Measurements from ENCODE around the gene RND1.
"Not testable (repeated sequence)": the region's sequence is repeated elsewhere in the genome, so short reads cannot be mapped to it uniquely, and the experiment has no call there.

The RND1 gene

DNA sequence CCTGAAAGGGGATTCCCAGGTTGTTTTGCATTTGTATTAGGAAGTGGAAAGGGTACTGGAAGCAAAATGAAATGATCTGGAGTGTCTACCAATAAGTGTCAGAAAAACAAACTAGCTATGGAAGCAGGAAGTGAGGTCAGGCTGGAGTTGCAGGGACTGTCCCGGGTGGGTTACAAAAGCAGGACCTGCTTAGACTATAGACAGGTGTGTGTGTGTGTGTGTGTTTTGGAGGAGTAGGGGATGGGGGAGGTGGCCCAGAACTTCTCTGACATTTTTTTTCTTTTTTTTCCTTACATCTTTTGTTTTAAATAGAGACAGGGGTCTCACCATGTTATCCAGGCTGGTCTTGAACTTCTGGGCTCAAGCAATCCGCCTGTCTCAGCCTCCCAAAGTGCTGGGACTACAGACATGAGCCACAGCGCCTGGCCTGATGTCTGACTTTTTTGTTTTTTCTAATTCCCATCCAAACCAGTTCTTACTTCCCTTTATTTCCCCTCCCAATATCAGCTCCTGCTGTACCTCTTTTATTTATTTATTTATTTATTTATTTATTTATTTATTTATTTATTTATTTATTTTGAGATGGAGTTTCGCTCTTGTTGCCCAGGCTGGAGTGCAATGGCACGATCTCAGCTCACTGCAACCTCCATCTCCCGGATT lies 512 bp upstream of the RND1 start:
- DNase-seq = no peak

DNA sequence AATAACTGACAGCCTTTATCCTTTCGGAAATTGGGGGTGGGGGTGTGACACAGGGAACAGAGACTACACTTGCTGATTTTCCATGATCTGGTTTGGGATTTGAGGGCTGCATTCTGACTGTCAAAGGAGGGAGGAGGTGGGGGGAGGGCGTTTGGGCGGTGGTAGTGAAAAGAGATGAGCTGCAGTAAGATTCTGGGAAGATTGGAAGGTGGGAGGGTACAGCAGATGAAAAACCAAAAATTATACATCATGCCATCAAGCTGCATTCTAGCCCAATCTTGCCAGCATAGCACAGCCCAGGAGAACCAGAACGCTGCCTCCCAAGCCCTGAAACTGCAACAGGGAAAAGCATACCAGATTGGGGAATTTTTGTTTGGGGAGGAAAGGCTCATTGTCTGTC lies 2.4 kb downstream of the RND1 start:
- DNase-seq = no peak

DNA sequence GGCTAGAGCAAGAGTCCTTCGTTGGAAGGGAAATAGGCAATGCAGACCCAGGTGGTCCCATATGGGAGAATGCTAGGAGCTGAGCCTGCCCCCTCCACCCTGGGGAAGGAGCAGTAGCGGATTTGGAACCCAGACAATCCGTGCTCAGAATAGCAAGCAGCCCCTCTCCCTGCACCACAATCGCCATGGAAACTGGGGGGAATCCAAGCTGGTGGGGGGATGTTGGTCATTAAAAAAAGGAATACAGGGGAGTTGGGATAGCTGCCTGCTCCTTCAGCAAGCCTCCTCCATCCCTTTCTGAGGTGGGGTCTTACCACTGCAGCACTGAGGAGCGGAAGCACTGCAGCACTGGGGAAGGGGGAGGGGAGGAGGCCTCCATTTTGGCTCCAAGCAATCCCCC lies 2.9 kb downstream of the RND1 start:
- DNase-seq = no peak

DNA sequence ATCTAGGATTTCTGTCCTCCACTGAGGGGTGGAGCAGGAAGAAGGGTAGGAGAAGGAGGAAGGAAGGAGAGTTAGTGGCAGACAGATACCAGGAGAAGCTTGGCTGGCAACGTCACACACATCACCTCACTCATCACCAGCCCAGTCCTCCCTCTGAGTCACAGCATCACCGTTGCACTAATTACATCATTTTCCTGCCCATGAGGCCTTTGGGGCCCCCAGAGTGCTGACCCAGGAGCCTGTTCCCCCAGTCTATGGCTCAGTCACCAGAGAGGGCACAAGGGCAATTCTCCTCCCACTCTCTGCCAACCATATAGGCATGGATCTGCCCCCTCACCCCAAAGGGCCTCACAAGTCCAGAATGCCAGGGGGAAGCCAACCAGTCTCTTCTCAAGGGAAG lies 4.6 kb downstream of the RND1 start:
- no peak for DNase-seq

DNA sequence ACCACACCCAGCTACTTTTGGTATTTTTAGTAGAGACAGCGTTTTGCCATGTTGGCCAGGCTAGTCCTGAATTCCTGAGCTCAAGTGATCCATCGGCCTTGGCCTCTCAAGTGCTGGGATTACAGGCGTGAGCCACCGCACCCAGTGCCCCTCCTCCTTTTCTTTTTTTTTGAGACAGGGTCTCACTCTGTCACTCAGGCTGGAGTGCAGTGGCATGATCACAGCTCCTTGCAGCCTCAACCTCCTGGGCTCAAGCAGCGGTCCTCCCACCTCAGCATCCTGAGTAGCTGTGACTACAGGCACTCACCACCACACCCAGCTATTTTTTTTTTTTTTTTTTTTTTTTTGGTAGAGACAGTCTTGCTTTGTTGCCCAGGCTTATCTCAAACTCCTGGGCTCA lies 5.4 kb downstream of the RND1 start:
- not testable (repeated sequence) for DNase-seq

DNA sequence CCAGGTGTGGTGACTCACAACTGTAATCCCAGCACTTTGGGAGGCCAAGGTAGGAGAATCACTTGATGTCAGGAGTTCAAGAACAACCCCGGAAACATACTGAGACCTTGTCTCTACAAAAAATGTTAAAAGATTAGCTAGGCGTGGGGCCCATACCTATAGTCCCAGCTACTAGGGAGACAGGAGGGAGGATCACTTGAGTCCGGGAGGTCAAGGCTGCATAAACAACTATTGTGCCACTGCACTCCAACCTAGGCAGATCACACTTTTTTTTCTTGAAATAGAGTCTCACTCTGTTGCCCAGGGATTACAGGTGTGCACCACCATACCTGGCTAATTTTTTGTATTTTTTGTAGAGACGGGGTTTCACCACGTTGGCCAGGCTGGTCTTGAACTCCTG lies 6.1 kb downstream of the RND1 start:
- no peak for DNase-seq

DNA sequence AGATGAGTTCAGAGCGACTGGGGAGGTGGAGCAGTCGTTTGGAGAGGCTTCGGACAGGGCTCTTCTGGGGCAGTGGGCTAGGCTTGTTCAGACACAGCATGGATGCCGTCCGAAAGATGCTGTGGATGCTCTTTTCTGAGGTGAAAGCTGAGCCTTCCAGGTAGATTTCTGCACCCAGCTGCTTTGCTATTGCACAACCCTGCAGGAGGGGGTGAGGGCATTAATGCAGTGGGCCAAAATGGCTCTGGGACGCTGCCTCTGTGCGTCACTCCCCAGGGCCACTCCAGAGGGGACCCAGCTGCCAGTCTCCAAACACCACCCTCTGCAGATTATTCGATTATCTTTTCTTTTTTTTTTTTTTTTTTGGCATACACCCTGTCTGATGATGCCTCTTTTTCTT lies 7.6 kb downstream of the RND1 start:
- DNase-seq = no peak

DNA sequence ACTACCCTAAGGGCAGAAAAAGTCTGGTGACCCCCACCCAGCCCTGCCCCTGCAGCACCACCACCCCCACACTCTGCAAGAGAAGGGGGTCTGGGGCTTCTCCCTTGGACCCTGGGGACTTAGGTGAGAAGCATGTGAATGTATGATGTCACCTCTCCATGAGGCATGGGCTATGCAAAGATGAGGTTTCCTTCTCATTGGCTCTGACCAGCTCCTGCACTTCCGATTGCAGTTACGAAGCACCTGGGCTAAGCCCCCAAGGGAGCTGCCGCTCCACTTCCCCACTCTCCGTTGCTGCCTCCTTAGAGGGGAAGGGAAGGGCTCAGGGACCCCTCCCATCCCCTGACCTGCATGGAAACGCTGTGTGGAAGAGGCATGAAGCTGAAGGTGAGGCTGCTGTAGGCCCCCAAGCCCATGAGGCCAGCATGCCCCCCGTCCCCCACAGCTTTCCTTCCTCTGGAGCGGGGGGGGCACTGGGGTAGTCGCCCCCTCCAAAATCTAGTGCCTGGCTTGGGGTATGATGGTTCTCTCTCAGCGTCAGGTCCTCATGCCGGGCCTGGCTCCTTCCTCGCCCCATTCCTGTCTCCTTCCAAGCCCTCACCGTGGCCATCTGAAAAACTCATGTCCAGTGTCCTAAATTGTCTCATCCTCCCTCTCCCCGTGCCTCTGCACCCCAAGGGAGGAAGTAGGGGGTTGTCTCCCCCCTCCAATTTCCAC lies 8.2 kb downstream of the RND1 start:
- no peak for DNase-seq

DNA sequence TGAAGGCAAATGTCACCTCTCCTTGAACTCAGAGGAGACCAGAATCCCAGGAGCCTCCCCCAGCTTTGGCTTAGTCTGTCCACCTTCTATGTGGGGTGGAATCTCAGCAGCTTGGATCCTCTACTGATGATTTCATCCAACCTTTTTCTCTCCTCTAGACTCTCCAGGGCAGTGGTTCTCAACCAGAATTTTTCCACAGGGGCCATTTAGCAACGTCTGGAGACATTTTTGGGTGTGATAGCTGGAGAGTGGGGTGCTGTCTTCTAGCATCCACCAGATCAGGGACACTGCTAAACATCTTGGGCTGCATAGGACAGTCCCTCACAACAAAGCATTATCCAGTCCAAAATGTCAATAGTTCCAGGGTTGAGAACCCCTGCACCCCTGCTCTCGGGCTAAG lies 9.3 kb downstream of the RND1 start:
- no peak for DNase-seq

DNA sequence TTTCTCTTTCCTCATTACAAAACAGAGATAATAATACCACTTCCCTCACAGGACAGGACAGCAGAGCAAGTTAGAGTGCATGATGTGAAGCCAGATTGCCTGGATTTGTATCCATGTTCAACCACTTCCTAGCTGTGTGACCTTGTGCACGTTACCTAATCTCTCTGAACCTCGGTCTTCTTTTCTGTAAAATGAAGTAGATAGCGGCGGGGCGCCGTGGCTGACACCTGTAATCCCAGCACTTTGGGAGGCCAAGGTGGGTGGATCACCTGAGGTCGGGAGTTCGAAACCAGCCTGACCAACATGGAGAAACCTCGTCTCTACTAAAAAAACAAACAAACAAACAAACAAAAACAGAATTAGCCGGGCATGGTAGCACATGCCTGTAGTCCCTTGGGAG lies 10.7 kb downstream of the RND1 start:
- DNase-seq = not testable (repeated sequence)

DNA sequence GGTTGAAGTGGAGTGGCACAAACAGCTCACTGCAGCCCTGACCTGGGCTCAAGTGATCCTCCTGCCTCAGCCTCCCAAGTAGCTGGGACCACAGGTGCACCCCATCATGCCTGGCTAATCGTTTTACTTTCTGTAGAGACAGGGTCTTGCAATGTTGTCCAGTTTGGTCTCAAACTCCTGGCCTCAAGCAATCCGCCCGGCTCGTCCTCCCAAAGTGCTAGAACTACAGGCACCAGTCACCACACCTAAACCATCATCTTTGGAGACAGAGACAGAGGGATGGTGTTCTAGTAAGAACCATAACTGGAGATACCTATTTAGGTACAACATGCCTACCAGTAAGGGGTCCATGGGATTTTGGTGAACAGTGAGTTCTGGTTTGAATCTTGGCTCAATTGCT lies 11.2 kb downstream of the RND1 start:
- DNase-seq = no peak

DNA sequence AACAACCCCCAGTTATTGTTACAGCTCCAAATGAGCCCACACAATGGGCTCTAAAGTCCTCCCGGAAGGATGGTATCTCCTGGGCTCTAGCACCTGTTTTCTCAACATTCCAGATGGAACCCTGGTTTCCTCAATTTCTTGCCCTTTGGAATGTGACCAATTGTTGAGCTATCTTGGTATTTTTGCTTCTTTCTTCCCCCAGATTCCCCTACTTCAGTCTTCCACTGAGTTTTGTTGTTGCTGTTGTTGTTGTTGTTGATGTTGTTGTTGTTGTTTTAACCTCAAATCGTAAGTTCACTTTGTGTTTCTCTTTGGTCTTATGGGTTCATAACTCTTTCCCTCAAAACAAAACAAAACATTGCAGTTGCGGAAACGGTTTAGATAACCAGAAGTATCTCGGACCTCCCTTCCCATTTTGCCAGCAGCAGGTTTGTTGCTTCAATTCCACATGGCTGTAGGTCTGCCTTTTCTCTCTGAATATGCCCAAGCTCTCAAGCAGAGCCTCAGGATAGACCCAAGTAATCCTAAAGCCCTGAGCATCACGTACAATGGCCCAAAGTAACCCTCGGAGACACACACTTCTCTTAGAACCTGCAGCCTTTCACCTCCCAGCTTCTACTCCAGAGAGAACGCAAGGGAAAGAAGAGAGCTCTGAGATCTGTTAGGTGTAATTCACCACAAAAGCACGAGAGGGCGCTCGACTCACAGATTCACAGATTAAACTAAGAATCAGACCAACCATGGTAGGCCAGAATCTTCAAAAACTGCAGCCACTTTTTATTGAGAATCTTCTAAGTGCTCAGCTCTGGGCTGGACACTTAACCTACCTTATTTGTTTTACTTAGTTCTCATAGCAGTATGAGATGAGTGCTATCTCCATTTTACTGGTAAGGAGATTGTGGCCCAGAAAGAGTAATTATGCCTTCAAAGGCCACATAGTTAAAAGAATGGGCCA lies 12.7 kb downstream of the RND1 start:
- DNase-seq = peak; percentile 89

DNA sequence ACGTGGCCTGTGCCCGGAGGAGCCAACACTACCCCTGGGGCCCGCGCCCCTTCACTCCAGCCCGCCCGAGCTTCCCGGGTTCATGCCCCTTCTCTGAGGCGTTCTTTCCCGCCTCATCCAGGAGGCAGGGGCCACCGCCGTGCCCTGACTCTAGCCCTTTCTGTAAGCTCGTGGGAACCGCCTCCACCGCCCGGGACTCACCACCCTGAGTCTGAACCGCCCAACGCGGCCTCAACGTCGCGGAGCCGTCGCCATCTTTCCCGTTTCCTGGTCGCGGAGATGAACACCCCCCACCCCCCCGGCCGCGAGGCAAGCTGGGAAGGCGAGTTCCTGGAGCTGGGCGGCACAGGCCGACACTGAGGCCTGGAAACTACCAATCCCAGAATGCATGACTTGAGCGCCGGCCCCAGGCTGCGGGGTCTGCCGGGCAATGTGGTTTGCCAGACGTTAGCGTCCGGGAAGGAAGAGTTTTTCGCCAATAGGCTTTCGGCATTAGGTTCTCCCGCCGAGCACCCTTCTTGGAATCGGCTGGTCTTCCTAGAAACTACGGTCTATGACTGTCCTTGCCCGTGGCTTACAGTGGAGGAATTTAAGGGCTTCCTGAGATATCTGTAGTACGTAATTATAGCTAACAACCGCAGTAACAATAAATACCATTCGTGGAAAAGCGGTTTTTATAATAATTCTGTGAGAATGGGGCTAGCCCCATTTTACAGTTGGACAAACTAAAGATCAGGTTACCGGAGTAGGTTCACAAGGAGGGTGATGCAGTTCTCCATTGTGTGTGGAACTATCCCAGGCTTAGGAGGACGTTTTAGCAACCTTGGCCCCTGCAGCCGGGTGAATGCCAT lies 13.6 kb downstream of the RND1 start, which contains the start of gene DDX23:
DDX23 (minus strand) TSS at position 281 of the 851 bp plus-strand sequence. CDS start 6,381 bp downstream, outside the sequence.
- peak; percentile 98 for DNase-seq

DNA sequence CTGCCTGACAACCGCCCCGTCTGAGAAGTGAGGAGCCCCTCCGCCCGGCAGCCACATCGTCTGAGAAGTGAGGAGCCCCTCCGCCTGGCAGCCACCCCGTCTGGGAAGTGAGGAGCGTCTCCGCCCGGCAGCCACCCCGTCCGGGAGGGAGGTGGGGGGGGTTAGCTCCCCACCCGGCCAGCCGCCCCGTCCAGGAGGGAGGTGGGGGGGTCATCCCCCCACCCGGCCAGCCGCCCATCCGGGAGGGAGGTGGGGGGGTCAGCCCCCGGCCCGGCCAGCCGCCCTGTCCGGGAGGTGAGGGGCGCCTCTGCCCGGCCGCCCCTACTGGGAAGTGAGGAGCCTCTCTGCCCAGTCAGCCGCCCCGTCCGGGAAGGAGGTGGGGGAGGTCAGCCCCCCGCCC lies 23.6 kb downstream of the RND1 start:
- DNase-seq = not testable (repeated sequence)

DNA sequence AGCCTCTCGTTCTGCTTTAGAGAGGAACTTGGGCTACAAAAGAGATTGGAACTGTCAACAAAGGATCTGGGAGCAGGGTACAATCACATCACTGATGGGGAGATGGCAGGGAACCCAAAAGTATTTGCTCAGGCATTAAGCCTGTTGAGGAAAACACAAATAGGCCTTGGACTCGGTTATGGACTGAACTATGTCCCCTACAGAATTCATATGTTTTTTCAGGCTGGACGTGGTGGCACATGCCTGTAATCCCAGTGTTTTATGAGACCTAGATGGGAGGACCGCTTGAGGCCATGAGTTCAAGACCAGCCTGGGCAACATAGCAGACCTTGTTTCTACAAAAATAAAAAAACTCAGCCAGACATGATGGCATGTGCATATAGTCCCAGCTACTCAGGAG lies 27.6 kb downstream of the RND1 start:
- DNase-seq = no peak

DNA sequence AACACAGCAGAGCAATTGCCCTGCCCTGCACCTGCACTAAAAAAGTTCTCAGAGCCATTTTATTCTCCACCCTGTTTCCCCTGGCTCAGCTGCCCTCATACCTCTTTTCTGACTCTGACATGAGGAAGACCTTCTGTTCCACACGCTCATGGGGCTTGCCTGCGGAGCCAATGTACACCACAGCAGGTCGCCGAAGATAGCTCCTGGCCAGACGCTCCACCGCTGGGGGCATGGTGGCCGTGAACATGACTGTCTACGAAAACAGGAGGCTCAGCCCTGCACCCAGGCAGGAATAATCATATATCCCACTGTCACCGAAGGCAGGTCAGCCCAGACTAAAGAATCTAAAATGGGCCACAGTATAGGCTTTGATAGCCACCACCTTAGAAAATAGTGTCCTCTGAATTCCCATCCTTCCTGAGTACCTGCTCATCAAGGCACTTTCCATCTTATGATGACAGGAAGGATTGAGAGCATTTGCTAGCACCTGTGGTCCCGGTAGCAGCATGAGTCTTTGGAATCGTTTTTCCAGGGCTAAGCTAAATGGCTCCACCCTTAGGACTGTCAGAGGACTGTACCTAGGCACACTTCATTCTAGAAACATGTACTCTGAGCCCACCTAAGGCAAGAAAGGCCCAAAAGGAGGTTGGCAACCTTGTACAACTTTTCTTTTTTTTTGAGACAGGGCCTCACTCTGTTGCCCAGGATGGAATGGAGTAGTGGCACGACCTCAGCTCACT lies 33.2 kb downstream of the RND1 start:
- DNase-seq = no peak

DNA sequence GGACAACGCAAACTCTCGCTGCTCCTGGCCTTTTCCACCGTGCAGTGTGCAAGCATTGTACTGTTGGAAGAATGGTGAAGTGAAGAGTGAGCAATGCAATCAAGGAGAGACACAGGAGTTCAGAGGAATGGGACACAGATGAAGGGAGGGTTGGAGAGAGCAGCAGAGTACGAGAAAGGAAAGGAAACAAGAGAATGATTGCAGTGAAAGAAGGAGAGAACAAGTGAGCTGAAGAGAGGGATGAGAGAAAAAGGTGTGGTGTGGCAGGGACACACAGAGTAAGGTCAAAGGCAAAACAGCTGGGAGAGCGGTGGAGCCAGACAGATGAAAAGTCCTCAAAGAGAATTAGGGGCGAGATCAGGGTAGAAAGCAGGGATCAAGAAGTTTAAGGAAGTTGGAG lies 34.4 kb downstream of the RND1 start:
- DNase-seq = no peak

DNA sequence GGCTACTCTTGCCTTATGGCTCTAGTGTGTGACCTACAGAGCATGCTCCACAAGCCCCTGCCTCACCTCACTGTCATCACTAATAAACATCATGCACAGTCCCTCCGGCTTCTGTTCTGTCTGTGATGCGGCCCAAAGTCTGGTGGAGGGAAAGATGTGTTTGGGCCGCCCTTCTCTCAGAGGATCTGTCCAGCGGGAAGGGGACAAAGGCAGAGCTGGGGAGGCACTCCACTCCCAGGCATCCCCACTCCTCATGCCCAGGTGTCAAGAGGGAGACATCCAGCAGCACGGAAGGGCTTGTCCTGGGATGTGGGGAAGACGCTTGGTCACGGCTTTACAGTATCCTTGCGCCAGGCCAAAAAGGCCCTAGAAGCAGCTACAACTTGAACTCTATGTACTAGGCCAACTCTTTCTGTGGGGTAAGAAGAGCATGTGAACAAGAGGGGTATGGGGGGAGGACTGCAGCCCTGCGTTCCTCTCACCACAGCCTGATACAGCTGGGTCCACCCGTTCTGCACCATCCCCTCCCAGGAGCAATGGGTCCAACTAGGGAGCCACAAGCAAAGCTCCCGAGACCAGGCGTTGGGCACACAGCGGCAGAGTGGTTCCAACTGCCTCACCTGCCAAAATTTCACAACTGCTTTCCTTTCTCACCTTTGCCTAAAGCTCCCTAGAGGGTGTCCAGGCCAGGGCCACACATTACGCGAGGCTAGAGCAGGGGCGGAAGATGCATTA lies 36.7 kb downstream of the RND1 start:
- no peak for DNase-seq

DNA sequence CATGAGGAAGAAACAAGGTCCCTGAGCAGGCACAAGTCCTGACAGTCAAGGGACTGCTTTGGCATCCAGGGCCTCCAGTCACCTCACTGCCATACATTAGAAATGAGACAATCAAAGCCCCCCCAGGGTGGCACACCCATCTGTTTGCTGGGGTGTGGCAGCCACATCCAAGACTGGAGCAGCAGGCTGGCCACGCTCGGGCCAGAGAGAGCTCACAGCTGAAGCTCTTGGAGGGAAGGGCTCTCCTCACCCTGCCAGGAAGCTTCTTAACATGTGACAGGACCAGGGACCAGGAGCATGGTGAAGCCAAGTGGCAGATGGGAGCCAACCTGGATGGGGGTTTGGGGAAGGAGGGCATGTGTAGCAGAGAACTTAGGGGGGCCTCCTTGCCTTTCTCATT lies 37.4 kb downstream of the RND1 start:
- DNase-seq = no peak

DNA sequence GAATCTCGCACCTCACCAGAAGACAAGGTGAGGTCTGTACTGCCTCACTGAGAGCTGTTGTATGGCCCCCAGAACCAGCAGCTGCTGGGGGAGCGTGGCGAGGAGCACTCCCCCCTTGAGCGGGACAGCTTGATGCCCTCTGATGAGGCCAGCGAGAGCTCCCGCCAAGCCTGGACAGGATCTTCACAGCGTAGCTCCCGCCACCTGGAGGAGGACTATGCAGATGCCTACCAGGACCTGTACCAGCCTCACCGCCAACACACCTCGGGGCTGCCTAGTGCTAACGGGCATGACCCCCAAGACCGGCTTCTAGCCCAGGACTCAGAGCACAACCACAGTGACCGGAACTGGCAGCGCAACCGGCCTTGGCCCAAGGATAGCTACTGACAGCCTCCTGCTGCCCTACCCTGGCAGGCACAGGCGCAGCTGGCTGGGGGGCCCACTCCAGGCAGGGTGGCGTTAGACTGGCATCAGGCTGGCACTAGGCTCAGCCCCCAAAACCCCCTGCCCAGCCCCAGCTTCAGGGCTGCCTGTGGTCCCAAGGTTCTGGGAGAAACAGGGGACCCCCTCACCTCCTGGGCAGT lies 38.1 kb downstream of the RND1 start:
- DNase-seq = no peak

DNA sequence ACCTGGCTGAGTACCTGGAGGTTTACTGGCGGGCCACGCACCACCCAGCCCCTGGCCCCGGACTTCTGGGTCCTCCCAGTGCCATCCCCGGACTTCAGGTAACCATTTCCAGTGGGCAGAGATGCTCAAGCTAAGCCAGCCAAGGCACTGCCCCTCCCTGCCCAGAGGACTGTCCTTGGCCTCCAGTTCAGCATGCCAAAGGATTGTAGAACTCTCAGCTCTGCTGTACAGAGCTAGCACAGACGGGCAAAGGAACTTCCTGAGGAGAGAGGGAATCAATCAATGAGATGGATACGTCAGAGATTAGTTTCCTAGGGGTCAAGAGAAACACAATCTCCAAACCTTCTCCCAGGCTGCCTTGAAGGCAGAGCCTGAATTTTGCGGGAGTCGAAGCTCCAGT lies 38.6 kb downstream of the RND1 start:
- no peak for DNase-seq
